ENCODE results near the gene SPEG.

GRCh38 chr2:219461669-219462068 is 27.0 kb downstream of the SPEG start:
- TF ChIP-seq CTCF (IDR thresholded peaks at IDR 0.05; ENCODE audit: low read depth, low read length, poor library complexity, severe bottlenecking) (no peak), EZH2phosphoT487 (IDR thresholded peaks at IDR 0.05; ENCODE audit: borderline replicate concordance, low read length) (no peak)

Measured in DOHH2 (cell line).